GM12878 (cell line): ENCODE data around the gene TRIM32.
"Not testable (repeated sequence)": the region's sequence is repeated elsewhere in the genome, so short reads cannot be mapped to it uniquely, and the experiment has no call there.

Experiments used
- CTCF ChIP-seq, 3 experiments: IDR thresholded peaks in 2 of 3; conservative IDR thresholded peaks in 1 of 3; 2 replicates each; pipeline ENCODE4 v1.5.1; 2011; ENCODE audit warnings: low read depth in 3 of 3, low read length in 3 of 3, mild to moderate bottlenecking in 3 of 3, control low read depth in 2 of 3, moderate library complexity in 2 of 3, inconsistent platforms in 1 of 3, mixed read lengths in 1 of 3; ENCODE audit not compliant: control insufficient read depth in 2 of 3, insufficient read depth in 1 of 3; ENCODE audit errors: extremely low read depth in 1 of 3
- EZH2 ChIP-seq: IDR thresholded peaks from 2 replicates; pipeline ENCODE4 v1.6.1; 2012; ENCODE audit warnings: low read depth, mild to moderate bottlenecking, control low read depth, inconsistent platforms, low read length, borderline replicate concordance; ENCODE audit not compliant: control insufficient read depth
- TAF1 ChIP-seq: IDR thresholded peaks from 2 replicates; pipeline ENCODE4 v1.6.1; 2011; ENCODE audit warnings: mild to moderate bottlenecking, low read depth, low read length, borderline replicate concordance
- USF2 ChIP-seq: IDR thresholded peaks from 2 replicates; pipeline ENCODE4 v1.6.1; 2011; ENCODE audit warnings: low read depth, low read length, improper control_type of control experiment, borderline replicate concordance
- TF ChIP-seq, protein P1 (sequence below): IDR thresholded peaks from 2 replicates; pipeline ENCODE4 v1.6.1; 2012; ENCODE audit warnings: low read depth, low read length, improper control_type of control experiment
- TF ChIP-seq, protein P2 (sequence below): fragments of 450-650 bp; IDR thresholded peaks from 2 replicates; pipeline ENCODE4 v1.6.1; 2018; ENCODE audit warnings: mild to moderate bottlenecking, low read depth, moderate library complexity; ENCODE audit not compliant: partially characterized antibody
- TF ChIP-seq, protein P3 (sequence below): IDR thresholded peaks from 2 replicates; pipeline ENCODE4 v1.6.1; 2012; ENCODE audit warnings: low read length, inconsistent platforms

- not testable (repeated sequence) for TF ChIP-seq EZH2; CTCF (IDR thresholded peaks at IDR 0.05 in 2 of 3, conservative IDR thresholded peaks at IDR 0.05 in 1 of 3; ENCODE audit: control insufficient read depth in 2 of 3, extremely low read depth in 1 of 3, insufficient read depth in 1 of 3, low read depth in 3 of 3, low read length in 3 of 3); USF2; TAF1
- TF ChIP-seq, protein P1, sequence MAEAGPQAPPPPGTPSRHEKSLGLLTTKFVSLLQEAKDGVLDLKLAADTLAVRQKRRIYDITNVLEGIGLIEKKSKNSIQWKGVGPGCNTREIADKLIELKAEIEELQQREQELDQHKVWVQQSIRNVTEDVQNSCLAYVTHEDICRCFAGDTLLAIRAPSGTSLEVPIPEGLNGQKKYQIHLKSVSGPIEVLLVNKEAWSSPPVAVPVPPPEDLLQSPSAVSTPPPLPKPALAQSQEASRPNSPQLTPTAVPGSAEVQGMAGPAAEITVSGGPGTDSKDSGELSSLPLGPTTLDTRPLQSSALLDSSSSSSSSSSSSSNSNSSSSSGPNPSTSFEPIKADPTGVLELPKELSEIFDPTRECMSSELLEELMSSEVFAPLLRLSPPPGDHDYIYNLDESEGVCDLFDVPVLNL, result not testable (repeated sequence)
- TF ChIP-seq, protein P2, sequence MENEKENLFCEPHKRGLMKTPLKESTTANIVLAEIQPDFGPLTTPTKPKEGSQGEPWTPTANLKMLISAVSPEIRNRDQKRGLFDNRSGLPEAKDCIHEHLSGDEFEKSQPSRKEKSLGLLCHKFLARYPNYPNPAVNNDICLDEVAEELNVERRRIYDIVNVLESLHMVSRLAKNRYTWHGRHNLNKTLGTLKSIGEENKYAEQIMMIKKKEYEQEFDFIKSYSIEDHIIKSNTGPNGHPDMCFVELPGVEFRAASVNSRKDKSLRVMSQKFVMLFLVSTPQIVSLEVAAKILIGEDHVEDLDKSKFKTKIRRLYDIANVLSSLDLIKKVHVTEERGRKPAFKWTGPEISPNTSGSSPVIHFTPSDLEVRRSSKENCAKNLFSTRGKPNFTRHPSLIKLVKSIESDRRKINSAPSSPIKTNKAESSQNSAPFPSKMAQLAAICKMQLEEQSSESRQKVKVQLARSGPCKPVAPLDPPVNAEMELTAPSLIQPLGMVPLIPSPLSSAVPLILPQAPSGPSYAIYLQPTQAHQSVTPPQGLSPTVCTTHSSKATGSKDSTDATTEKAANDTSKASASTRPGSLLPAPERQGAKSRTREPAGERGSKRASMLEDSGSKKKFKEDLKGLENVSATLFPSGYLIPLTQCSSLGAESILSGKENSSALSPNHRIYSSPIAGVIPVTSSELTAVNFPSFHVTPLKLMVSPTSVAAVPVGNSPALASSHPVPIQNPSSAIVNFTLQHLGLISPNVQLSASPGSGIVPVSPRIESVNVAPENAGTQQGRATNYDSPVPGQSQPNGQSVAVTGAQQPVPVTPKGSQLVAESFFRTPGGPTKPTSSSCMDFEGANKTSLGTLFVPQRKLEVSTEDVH, result not testable (repeated sequence)
- TF ChIP-seq, protein P3, sequence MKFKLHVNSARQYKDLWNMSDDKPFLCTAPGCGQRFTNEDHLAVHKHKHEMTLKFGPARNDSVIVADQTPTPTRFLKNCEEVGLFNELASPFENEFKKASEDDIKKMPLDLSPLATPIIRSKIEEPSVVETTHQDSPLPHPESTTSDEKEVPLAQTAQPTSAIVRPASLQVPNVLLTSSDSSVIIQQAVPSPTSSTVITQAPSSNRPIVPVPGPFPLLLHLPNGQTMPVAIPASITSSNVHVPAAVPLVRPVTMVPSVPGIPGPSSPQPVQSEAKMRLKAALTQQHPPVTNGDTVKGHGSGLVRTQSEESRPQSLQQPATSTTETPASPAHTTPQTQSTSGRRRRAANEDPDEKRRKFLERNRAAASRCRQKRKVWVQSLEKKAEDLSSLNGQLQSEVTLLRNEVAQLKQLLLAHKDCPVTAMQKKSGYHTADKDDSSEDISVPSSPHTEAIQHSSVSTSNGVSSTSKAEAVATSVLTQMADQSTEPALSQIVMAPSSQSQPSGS, result not testable (repeated sequence)
Measured at GRCh38 chr9:116690805-116691204, 3.7 kb downstream of the TRIM32 start.
